Tibial nerve (tissue), 4 donors: Measurements from ENCODE around the gene F7. TPM values are rescaled to one million over a fixed set of nuclear protein-coding genes. Genes with fewer than 3 reads are reported as not detected.

Experiments used
- DNase-seq, 2 donors: peaks; one replicate each; pipeline ENCODE4 v3.0.0-alpha.2; 2019; ENCODE audit warnings: low spot score in 2 of 2
- H3K27ac ChIP-seq, 4 donors: fragments of 200-600 bp; sonication (generic) in 3 of 4; one replicate each; pipeline ENCODE4 v1.5.1; 2017 to 2019; ENCODE audit warnings: mild to moderate bottlenecking in 1 of 4
- H3K27me3 ChIP-seq, 2 donors: fragments of 200-600 bp; sonication (generic) in 1 of 2; one replicate each; pipeline versions ENCODE4 v1.5.1 to v1.6.0; 2017 to 2019
- H3K36me3 ChIP-seq, 3 donors: fragments of 200-600 bp; sonication (generic); one replicate each; pipeline ENCODE4 v1.5.1; 2018 to 2019
- H3K4me1 ChIP-seq, 4 donors: fragments of 200-600 bp; sonication (generic) in 3 of 4; one replicate each; pipeline ENCODE4 v1.5.1; 2017 to 2019
- H3K4me3 ChIP-seq, 4 donors: fragments of 200-600 bp; sonication (generic) in 3 of 4; one replicate each; pipeline ENCODE4 v1.5.1; 2017 to 2019; ENCODE audit warnings: mild to moderate bottlenecking in 1 of 4, moderate library complexity in 1 of 4
- H3K9me3 ChIP-seq, 4 donors: fragments of 200-600 bp; sonication (generic) in 3 of 4; one replicate each; pipeline ENCODE4 v1.5.1; 2017 to 2019
- EP300 ChIP-seq, 2 donors: sonication (generic); formaldehyde crosslinking; IDR thresholded peaks; one replicate each; pipeline ENCODE4 v1.6.1; 2017; ENCODE audit warnings: antibody characterized with exemption in 2 of 2, mild to moderate bottlenecking in 1 of 2
- POLR2A ChIP-seq, 2 donors: fragments of 450-650 bp; IDR thresholded peaks; one replicate each; pipeline ENCODE4 v1.6.1; 2017; ENCODE audit warnings: antibody characterized with exemption in 2 of 2, mild to moderate bottlenecking in 2 of 2, moderate library complexity in 2 of 2
- WGBS, 2 donors: methylation state at CpG; one replicate each; pipeline ENCODE4 v1.1.5; 2018; 5-methylcytosine and 5-hydroxymethylcytosine counted together
- total RNA-seq, 4 donors: library from RNA; depleted of rRNA; stranded (reverse); fragments of >200 nt; gene quantifications; one replicate each; pipeline ENCODE4 v1.1.0, GENCODE V29; 2016
- TF ChIP-seq, protein P1 (sequence below), 5 experiments: fragments of 200-600 bp in 3 of 5; fragments of 450-650 bp in 2 of 5; sonication (generic) in 3 of 5; IDR thresholded peaks; one replicate each; pipeline ENCODE4 v1.5.1; 2016 to 2019; ENCODE audit warnings: antibody characterized with exemption in 5 of 5, mild to moderate bottlenecking in 3 of 5, moderate library complexity in 2 of 5

F7 gene
- total RNA-seq, 4 donors from 2014 or later = not detected

DNA sequence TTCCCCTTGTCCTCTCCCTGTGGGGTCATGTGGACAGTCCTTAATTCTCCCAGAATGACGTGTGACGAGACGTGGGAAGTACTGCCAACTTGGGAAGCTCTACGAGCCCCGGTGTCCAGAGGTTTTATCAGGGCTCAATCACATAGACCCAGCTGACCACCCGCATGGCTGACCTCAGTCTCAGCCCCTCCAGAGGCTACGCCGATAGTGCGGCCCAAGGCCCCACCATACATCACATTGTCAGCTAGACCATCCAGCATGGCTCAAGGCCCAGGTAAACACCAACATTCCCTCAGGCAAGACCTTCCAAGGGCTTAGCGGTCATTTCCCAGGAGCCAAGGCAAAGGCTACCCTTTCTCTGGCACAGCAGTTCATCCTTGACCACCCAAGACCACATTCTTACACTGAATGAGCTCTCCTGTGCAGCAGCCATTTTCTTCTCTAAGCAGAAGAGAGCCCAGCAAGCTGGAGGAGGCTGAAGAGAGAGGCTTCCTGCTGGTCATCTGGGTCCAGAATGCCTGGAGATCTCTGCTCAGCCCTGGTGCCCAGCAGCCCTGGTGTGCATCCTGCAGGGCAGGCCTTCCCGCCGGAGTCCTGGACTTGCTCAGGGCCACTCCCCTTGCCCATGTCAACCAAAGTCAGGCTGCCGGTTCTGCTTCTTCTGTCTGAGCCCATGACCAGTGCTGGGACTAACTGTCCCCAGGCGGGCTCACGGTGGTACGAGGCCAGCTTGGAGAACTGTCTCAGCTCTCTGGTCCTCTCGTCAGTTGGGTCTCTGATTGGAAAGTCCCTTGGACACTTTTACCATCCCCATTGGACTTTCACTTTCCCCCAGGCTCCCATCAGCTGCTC lies 9.1 kb downstream of the F7 start:
- TF ChIP-seq EP300 (IDR thresholded peaks at IDR 0.05) (no peak), POLR2A (IDR thresholded peaks at IDR 0.05) (no peak)
- TF ChIP-seq, protein P1, sequence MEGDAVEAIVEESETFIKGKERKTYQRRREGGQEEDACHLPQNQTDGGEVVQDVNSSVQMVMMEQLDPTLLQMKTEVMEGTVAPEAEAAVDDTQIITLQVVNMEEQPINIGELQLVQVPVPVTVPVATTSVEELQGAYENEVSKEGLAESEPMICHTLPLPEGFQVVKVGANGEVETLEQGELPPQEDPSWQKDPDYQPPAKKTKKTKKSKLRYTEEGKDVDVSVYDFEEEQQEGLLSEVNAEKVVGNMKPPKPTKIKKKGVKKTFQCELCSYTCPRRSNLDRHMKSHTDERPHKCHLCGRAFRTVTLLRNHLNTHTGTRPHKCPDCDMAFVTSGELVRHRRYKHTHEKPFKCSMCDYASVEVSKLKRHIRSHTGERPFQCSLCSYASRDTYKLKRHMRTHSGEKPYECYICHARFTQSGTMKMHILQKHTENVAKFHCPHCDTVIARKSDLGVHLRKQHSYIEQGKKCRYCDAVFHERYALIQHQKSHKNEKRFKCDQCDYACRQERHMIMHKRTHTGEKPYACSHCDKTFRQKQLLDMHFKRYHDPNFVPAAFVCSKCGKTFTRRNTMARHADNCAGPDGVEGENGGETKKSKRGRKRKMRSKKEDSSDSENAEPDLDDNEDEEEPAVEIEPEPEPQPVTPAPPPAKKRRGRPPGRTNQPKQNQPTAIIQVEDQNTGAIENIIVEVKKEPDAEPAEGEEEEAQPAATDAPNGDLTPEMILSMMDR (IDR thresholded peaks at IDR 0.05) = no peak
- H3K4me1 ChIP-seq = peaks cover 0 to 14% (median 9%) of the 10 kb centered on the region in 4 donors
- H3K9me3 ChIP-seq = no peaks in the 10 kb centered on the region
- H3K36me3 ChIP-seq = no peaks in the 10 kb centered on the region
- 84 to 89% methylated on average over 15 to 17 of the region's 17 CpGs for WGBS, 2 donors
- H3K27ac ChIP-seq = no peak overlapping the region
- DNase-seq = no peak
- no peak overlapping the region for H3K4me3 ChIP-seq
- peaks cover 0 to 21% of the 10 kb centered on the region in 2 donors for H3K27me3 ChIP-seq

DNA sequence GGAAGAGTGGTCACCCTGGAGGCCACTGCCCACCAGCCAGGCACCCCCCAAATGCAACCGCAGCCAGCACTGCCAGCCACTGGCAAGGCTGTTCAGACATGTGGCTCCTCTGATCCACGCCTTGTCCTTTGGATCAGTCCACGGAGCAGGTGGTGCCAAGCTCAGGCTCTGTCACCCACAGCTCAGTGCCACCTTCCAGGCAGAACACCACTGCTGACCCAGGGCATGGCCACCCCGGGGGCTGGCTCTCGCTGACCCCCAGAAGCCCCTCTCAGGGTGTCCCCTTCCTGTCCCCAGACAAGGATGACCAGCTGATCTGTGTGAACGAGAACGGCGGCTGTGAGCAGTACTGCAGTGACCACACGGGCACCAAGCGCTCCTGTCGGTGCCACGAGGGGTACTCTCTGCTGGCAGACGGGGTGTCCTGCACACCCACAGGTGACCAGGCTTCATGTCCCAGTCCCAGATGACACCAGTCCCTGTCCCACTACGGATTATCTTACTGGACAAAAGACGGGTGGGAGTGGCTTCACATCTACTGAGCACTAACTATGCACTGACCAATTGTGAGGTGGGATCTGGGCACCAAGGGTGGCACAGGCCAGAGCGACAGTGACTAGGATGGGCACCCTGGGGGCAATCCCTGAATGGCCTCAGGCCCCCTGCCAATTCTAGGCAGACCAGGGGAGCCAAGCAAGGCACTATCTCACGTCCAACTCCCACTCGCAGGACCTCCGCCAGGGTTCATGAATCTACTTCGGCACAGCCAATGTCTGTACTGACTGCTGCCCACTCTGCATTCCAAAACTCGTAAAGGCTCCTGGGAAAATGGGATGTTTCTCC lies 10.0 kb downstream of the F7 start:
- Histone ChIP-seq H3K4me1 (peaks cover 0 to 5% (median 2%) of the 10 kb centered on the region in 4 donors), H3K27me3 (peaks cover 0 to 12% of the 10 kb centered on the region in 2 donors), H3K27ac (no peak overlapping the region), H3K9me3 (no peaks in the 10 kb centered on the region), H3K4me3 (no peak overlapping the region), H3K36me3 (no peaks in the 10 kb centered on the region)
- WGBS, 2 donors = 72 to 81% methylated on average over 15 to 20 of the region's 21 CpGs
- TF ChIP-seq EP300 (IDR thresholded peaks at IDR 0.05) (no peak), POLR2A (IDR thresholded peaks at IDR 0.05) (no peak)
- TF ChIP-seq, protein P1 (IDR thresholded peaks at IDR 0.05) = no peak
- DNase-seq = no peak

DNA sequence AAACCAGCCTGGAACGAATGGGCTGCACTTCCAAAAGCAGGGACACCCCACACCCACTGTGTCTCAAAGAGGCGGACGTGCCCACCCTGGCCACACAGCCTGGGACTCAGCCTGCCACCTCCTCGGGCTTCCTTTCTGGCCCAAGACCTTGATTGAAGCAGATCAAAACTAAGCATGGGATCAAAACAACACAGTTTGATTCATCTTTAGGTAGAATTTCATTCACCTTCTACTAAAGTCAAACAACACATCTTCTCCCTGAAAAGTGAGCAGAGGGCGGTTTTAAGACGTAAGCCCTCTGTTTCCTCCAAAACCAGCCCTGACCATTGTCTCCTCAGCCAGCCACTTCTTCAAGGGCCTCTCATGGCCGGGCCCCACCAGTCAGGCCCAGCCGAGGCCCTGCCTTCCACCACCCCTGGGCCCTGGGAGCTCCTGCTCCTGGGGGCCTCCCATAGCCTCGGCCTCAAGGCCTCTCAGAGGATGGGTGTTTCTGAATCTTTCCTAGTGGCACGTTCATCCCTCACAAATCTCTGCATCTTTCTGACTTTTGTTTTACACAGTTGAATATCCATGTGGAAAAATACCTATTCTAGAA lies 10.7 kb downstream of the F7 start:
- no peak overlapping the region for H3K4me3 ChIP-seq
- no peaks in the 10 kb centered on the region for H3K4me1 ChIP-seq
- H3K36me3 ChIP-seq = no peaks in the 10 kb centered on the region
- 72 to 73% methylated on average over 10 of the region's 10 CpGs for WGBS, 2 donors
- DNase-seq = no peak
- TF ChIP-seq EP300 (IDR thresholded peaks at IDR 0.05) (no peak), POLR2A (IDR thresholded peaks at IDR 0.05) (no peak)
- TF ChIP-seq, protein P1 (IDR thresholded peaks at IDR 0.05) = no peak
- H3K27ac ChIP-seq = no peak overlapping the region
- peaks cover 0 to 6% of the 10 kb centered on the region in 2 donors for H3K27me3 ChIP-seq
- no peaks in the 10 kb centered on the region for H3K9me3 ChIP-seq

DNA sequence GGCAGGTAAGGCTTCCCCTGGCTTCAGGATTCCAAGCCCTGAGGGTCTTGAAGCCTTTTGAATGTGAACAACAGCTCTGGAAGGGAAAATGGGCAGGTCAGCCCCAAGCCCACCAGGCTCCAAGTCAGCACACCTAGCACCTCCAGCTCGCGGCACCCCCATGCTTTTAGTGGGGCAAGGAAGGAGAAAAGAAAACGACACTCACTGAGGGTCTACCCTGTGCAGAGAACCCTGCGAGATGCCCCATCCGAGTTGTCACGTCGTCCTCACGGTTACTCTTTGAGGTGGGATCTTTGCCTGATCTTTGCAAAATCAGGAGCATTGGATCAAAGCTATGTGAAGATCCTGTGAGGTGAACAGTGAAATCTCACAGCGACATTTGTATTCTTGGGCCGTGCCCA lies 11.3 kb downstream of the F7 start:
- 91 to 93% methylated on average over 10 of the region's 10 CpGs for WGBS, 2 donors
- Histone ChIP-seq H3K9me3 (no peaks in the 10 kb centered on the region), H3K4me1 (no peaks in the 10 kb centered on the region), H3K27me3 (peaks cover 0 to 3% of the 10 kb centered on the region in 2 donors), H3K4me3 (no peak overlapping the region), H3K36me3 (no peaks in the 10 kb centered on the region), H3K27ac (no peak overlapping the region)
- no peak for DNase-seq
- TF ChIP-seq, protein P1 (IDR thresholded peaks at IDR 0.05) = no peak
- TF ChIP-seq EP300 (IDR thresholded peaks at IDR 0.05) = no peak
- no peak for TF ChIP-seq POLR2A (IDR thresholded peaks at IDR 0.05)
